GM12878 (cell line): ENCODE measurements around the gene C1QTNF12. TPM values are rescaled to one million over a fixed set of nuclear protein-coding genes. Genes with fewer than 3 reads are reported as not detected.

Source experiments
- CHD2 ChIP-seq: IDR thresholded peaks from 2 replicates; pipeline ENCODE4 v1.6.1; 2011; ENCODE audit warnings: low read depth, low read length, improper control_type of control experiment, borderline replicate concordance
- DPF2 ChIP-seq: fragments of 450-650 bp; IDR thresholded peaks from 2 replicates; pipeline ENCODE4 v1.6.1; 2017; ENCODE audit warnings: mild to moderate bottlenecking
- KLF5 ChIP-seq: fragments of 450-650 bp; IDR thresholded peaks from 2 replicates; pipeline ENCODE4 v1.6.1; 2014; ENCODE audit warnings: mild to moderate bottlenecking; ENCODE audit not compliant: partially characterized antibody
- MEF2A ChIP-seq: IDR thresholded peaks from 2 replicates; pipeline ENCODE4 v1.6.1; 2011; ENCODE audit warnings: low read depth, mild to moderate bottlenecking, low read length, moderate library complexity; ENCODE audit not compliant: insufficient read depth
- MEF2B ChIP-seq: fragments of 450-650 bp; IDR thresholded peaks from 2 replicates; pipeline ENCODE4 v1.6.1; 2018; ENCODE audit warnings: mild to moderate bottlenecking, moderate library complexity; ENCODE audit not compliant: partially characterized antibody, poor library complexity, severe bottlenecking
- NR2C1 ChIP-seq: fragments of 450-650 bp; IDR thresholded peaks from 2 replicates; pipeline ENCODE4 v1.6.1; 2017; ENCODE audit warnings: antibody characterized with exemption, mild to moderate bottlenecking, moderate library complexity
- PAX5 ChIP-seq: IDR thresholded peaks from 2 replicates; pipeline ENCODE4 v1.6.1; 2011; ENCODE audit warnings: low read depth, low read length, borderline replicate concordance
- POLR2AphosphoS5 ChIP-seq: IDR thresholded peaks from 2 replicates; pipeline ENCODE4 v1.6.1; 2011; ENCODE audit warnings: mild to moderate bottlenecking, low read length, inconsistent platforms
- RB1 ChIP-seq: fragments of 450-650 bp; formaldehyde crosslinking; IDR thresholded peaks from 2 replicates; pipeline ENCODE4 v1.6.1; 2017; ENCODE audit warnings: mild to moderate bottlenecking, borderline replicate concordance
- RUNX3 ChIP-seq: IDR thresholded peaks from 2 replicates; pipeline ENCODE4 v1.6.1; 2012; ENCODE audit warnings: low read length, inconsistent platforms
- SMARCA5 ChIP-seq: fragments of 450-650 bp; IDR thresholded peaks from 2 replicates; pipeline ENCODE4 v1.6.1; 2017; ENCODE audit warnings: mild to moderate bottlenecking
- STAT1 ChIP-seq: fragments of 450-650 bp; conservative IDR thresholded peaks from 2 replicates; pipeline ENCODE4 v1.6.1; 2014; ENCODE audit warnings: antibody characterized with exemption, mild to moderate bottlenecking
- TBL1XR1 ChIP-seq: IDR thresholded peaks from 2 replicates; pipeline ENCODE4 v1.6.1; 2012; ENCODE audit warnings: low read depth, low read length, improper control_type of control experiment
- TCF7 ChIP-seq: IDR thresholded peaks from 2 replicates; pipeline ENCODE4 v1.6.1; 2014; ENCODE audit warnings: antibody characterized with exemption, borderline replicate concordance
- ZNF274 ChIP-seq: IDR thresholded peaks from one replicate; pipeline ENCODE4 v1.8.0; 2011; ENCODE audit not compliant: insufficient read length, insufficient read depth
- polyA plus RNA-seq, 11 experiments: library from polyadenylated mRNA; depleted of rRNA in 4 of 11; unstranded in 6 of 11; stranded (reverse) in 5 of 11; fragments of >200 nt; fragmentation: Nextera tagmentation in 4 of 11; fragmentation: Illumina TruSeq in 1 of 11; extraction: Ambion mirVana in 4 of 11; extraction: Trizol in 1 of 11; gene quantifications; 1 replicate in 1 of 11; 2 replicates in 10 of 11; pipeline versions ENCODE4 v1.2.1 to v1.2.3, GENCODE V29; 2011 to 2016; ENCODE audit warnings: inconsistent platforms in 2 of 11, missing spikeins in 2 of 11, low read depth in 1 of 11
- total RNA-seq, 4 experiments: library from RNA; depleted of rRNA in 3 of 4; stranded (reverse); fragments of >200 nt in 3 of 4; fragmentation: Illumina TruSeq in 1 of 4; extraction: Trizol in 1 of 4; gene quantifications; 2 replicates each; pipeline versions ENCODE4 v1.2.1 to v1.2.3, GENCODE V29; 2013 to 2021
- TF ChIP-seq, protein P1 (sequence below): fragments of 450-650 bp; formaldehyde crosslinking; IDR thresholded peaks from 2 replicates; pipeline ENCODE4 v1.4.0; 2020; ENCODE audit warnings: mild to moderate bottlenecking, moderate library complexity
- TF ChIP-seq, protein P2 (sequence below): IDR thresholded peaks from 2 replicates; pipeline ENCODE4 v1.6.1; 2012; ENCODE audit warnings: mild to moderate bottlenecking, low read depth, low read length
- TF ChIP-seq, protein P3 (sequence below): fragments of 450-650 bp; IDR thresholded peaks from 2 replicates; pipeline ENCODE4 v1.6.1; 2017; ENCODE audit warnings: mild to moderate bottlenecking, moderate library complexity

C1QTNF12 gene
- total and polyA plus RNA-seq, 10 of the 15 experiments (the other 5 are each of a cell fraction or from before 2014, with no cell fraction given), result 0.17 to 1.0 (median 0.31) TPM; not detected in 5

DNA sequence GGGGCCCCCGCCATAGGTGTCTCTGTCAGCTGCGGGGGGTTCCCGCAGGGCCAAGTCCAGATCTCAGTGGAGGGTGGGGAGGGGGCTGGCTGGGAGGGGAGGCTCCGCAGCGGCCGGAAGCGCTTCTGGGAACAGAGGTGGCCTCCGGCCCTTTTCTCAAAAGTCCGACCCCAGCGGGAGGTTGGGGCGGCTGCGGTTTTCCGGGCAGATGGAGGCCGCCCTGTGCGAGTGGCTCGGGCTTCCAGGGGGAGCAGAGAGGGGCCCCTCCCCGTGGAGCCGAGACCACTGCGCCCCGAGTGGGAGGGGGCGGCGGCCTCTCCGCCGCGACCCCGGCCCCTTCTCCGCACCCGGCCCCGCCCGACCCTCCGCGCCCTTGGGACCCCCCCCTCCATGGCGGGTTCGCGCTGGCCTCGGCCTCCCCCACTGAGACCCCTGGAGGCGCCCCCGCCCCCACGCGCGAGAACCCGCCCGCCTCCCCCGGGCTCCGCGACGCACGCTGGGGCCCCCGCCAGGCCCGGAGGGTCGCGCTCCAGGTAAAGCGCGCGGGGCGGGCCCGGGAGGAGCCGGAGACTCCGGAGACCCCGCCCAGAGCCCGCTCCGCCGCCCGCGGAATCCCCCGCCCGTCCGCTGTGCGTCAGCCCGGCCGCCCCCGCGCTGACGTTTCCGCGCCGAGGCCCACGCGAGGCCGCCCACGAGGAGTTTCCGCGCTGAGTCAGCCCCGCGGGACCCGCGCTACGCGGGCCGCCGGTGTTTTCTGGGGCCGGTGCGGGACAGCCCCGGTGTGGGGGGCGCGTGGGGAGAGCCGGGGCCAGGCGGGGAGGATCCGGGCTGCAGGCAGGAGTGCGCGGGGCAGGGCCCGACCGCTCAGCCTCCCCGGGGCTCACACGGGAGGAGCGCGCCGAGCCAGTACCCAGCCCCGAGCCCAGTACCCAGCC lies 45.4 kb downstream of the C1QTNF12 start (continued):
- TF ChIP-seq SMARCA5, result no peak
- TF ChIP-seq POLR2AphosphoS5, result no peak
- peak; percentile 79; the same call in 1 of the 2 replicates for TF ChIP-seq PAX5
- TF ChIP-seq MEF2A, result 0 out of 2 replicates have a peak, but pooled peaks have one; percentile 47
- TF ChIP-seq RB1, result peak; percentile 86; the same call in 1 of the 2 replicates
- TF ChIP-seq ZNF274, result no peak
- peak; percentile 70 for TF ChIP-seq KLF5
- 0 out of 2 replicates have a peak, but pooled peaks have one; percentile 54 for TF ChIP-seq CHD2
- peak; percentile 35 for TF ChIP-seq MEF2B
- TF ChIP-seq, protein P1, sequence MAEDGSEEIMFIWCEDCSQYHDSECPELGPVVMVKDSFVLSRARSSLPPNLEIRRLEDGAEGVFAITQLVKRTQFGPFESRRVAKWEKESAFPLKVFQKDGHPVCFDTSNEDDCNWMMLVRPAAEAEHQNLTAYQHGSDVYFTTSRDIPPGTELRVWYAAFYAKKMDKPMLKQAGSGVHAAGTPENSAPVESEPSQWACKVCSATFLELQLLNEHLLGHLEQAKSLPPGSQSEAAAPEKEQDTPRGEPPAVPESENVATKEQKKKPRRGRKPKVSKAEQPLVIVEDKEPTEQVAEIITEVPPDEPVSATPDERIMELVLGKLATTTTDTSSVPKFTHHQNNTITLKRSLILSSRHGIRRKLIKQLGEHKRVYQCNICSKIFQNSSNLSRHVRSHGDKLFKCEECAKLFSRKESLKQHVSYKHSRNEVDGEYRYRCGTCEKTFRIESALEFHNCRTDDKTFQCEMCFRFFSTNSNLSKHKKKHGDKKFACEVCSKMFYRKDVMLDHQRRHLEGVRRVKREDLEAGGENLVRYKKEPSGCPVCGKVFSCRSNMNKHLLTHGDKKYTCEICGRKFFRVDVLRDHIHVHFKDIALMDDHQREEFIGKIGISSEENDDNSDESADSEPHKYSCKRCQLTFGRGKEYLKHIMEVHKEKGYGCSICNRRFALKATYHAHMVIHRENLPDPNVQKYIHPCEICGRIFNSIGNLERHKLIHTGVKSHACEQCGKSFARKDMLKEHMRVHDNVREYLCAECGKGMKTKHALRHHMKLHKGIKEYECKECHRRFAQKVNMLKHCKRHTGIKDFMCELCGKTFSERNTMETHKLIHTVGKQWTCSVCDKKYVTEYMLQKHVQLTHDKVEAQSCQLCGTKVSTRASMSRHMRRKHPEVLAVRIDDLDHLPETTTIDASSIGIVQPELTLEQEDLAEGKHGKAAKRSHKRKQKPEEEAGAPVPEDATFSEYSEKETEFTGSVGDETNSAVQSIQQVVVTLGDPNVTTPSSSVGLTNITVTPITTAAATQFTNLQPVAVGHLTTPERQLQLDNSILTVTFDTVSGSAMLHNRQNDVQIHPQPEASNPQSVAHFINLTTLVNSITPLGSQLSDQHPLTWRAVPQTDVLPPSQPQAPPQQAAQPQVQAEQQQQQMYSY (CRISPR knock-in tag), result no peak
- peak; percentile 99 for TF ChIP-seq DPF2
- TF ChIP-seq STAT1, result no peak
- TF ChIP-seq NR2C1, result no peak
- TF ChIP-seq, protein P2, sequence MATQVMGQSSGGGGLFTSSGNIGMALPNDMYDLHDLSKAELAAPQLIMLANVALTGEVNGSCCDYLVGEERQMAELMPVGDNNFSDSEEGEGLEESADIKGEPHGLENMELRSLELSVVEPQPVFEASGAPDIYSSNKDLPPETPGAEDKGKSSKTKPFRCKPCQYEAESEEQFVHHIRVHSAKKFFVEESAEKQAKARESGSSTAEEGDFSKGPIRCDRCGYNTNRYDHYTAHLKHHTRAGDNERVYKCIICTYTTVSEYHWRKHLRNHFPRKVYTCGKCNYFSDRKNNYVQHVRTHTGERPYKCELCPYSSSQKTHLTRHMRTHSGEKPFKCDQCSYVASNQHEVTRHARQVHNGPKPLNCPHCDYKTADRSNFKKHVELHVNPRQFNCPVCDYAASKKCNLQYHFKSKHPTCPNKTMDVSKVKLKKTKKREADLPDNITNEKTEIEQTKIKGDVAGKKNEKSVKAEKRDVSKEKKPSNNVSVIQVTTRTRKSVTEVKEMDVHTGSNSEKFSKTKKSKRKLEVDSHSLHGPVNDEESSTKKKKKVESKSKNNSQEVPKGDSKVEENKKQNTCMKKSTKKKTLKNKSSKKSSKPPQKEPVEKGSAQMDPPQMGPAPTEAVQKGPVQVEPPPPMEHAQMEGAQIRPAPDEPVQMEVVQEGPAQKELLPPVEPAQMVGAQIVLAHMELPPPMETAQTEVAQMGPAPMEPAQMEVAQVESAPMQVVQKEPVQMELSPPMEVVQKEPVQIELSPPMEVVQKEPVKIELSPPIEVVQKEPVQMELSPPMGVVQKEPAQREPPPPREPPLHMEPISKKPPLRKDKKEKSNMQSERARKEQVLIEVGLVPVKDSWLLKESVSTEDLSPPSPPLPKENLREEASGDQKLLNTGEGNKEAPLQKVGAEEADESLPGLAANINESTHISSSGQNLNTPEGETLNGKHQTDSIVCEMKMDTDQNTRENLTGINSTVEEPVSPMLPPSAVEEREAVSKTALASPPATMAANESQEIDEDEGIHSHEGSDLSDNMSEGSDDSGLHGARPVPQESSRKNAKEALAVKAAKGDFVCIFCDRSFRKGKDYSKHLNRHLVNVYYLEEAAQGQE, result no peak
- peak; percentile 69 for TF ChIP-seq RUNX3
- 0 out of 2 replicates have a peak, but pooled peaks have one; percentile 23 for TF ChIP-seq TBL1XR1
- TF ChIP-seq, protein P3, sequence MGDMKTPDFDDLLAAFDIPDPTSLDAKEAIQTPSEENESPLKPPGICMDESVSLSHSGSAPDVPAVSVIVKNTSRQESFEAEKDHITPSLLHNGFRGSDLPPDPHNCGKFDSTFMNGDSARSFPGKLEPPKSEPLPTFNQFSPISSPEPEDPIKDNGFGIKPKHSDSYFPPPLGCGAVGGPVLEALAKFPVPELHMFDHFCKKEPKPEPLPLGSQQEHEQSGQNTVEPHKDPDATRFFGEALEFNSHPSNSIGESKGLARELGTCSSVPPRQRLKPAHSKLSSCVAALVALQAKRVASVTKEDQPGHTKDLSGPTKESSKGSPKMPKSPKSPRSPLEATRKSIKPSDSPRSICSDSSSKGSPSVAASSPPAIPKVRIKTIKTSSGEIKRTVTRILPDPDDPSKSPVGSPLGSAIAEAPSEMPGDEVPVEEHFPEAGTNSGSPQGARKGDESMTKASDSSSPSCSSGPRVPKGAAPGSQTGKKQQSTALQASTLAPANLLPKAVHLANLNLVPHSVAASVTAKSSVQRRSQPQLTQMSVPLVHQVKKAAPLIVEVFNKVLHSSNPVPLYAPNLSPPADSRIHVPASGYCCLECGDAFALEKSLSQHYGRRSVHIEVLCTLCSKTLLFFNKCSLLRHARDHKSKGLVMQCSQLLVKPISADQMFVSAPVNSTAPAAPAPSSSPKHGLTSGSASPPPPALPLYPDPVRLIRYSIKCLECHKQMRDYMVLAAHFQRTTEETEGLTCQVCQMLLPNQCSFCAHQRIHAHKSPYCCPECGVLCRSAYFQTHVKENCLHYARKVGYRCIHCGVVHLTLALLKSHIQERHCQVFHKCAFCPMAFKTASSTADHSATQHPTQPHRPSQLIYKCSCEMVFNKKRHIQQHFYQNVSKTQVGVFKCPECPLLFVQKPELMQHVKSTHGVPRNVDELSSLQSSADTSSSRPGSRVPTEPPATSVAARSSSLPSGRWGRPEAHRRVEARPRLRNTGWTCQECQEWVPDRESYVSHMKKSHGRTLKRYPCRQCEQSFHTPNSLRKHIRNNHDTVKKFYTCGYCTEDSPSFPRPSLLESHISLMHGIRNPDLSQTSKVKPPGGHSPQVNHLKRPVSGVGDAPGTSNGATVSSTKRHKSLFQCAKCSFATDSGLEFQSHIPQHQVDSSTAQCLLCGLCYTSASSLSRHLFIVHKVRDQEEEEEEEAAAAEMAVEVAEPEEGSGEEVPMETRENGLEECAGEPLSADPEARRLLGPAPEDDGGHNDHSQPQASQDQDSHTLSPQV, result peak; percentile 79; the same call in 1 of the 2 replicates
- no peak for TF ChIP-seq TCF7
